ENCODE data around the gene VPS16. TPM values are rescaled to one million over a fixed set of nuclear protein-coding genes. Genes with fewer than 3 reads are reported as not detected.

VPS16 gene
- total and polyA plus RNA-seq, 2 of the 4 experiments (the other 2 are of a cell fraction): 38.7 to 48.0 TPM

GRCh38 chr20:2846698-2847097 is 6.2 kb downstream of the VPS16 start:
- 81% methylated on average over 4 of the region's 5 CpGs; no CpG with 5 or more reads in 1 of the 2 experiments for WGBS, 2 experiments (ENCODE audit: extremely low coverage in 2 of 2, insufficient read length in 1 of 2)

More at GRCh38 chr20:2846698-2847097, 6.2 kb downstream of the VPS16 start:
- no peak overlapping the region for H3K9ac ChIP-seq (ENCODE audit: low read depth, low read length)
- H3K9me1 ChIP-seq (ENCODE audit: insufficient read depth, low read length): no peaks in the 10 kb centered on the region; the same call in 1 of the 2 replicates
- ChIA-PET CTCF (no interaction called here), POLR2A (ENCODE audit: unreplicated experiment) (no interaction called here)
- no peaks in the 10 kb centered on the region for H3K9me3 ChIP-seq (ENCODE audit: control insufficient read depth, insufficient read depth, low read length)
- H2AFZ ChIP-seq (replicated peaks; ENCODE audit: low read length, poor library complexity): no peak overlapping the region
- H3K4me1 ChIP-seq (ENCODE audit: control insufficient read depth, insufficient read depth, low read length): no peaks in the 10 kb centered on the region; the same call in 1 of the 2 replicates
- no peak overlapping the region for H2AK5ac ChIP-seq (ENCODE audit: low read depth, low read length)
- H3K36me3 ChIP-seq (ENCODE audit: control insufficient read depth, insufficient read depth, low read length): peaks cover 3% of the 10 kb centered on the region; the same call in 1 of the 2 replicates
- DNase-seq (no peak), ATAC-seq (ENCODE audit: low read depth) (no peak)
- no peak overlapping the region for H3K4me2 ChIP-seq (ENCODE audit: low read depth, low read length)
- no peak overlapping the region for H4K5ac ChIP-seq (ENCODE audit: low read depth, low read length)
- dilution Hi-C loops (cut with HindIII; ENCODE audit: low sequenced_read_pairs, unreplicated experiment): no loop called here
- 0 out of 2 replicates have a peak, but pooled peaks cover under 1% of the 10 kb centered on the region for H4K20me1 ChIP-seq (ENCODE audit: insufficient read depth, low read length)
- TF ChIP-seq MXI1 (IDR thresholded peaks at IDR 0.05; ENCODE audit: borderline replicate concordance, low read depth, low read length) (no peak), CHD1 (IDR thresholded peaks at IDR 0.05; ENCODE audit: low read depth, low read length) (no peak), RAD21 (IDR thresholded peaks at IDR 0.05; ENCODE audit: low read length) (no peak), MAZ (IDR thresholded peaks at IDR 0.05; ENCODE audit: borderline replicate concordance, low read depth, low read length) (no peak), ELK1 (IDR thresholded peaks at IDR 0.05; ENCODE audit: borderline replicate concordance, low read depth, low read length) (no peak), SMC3 (IDR thresholded peaks at IDR 0.05; ENCODE audit: low read depth, low read length) (no peak)
- TF ChIP-seq, protein P1, sequence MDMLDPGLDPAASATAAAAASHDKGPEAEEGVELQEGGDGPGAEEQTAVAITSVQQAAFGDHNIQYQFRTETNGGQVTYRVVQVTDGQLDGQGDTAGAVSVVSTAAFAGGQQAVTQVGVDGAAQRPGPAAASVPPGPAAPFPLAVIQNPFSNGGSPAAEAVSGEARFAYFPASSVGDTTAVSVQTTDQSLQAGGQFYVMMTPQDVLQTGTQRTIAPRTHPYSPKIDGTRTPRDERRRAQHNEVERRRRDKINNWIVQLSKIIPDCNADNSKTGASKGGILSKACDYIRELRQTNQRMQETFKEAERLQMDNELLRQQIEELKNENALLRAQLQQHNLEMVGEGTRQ (IDR thresholded peaks at IDR 0.05; ENCODE audit: low read depth, low read length): no peak
- TF ChIP-seq, protein P2, sequence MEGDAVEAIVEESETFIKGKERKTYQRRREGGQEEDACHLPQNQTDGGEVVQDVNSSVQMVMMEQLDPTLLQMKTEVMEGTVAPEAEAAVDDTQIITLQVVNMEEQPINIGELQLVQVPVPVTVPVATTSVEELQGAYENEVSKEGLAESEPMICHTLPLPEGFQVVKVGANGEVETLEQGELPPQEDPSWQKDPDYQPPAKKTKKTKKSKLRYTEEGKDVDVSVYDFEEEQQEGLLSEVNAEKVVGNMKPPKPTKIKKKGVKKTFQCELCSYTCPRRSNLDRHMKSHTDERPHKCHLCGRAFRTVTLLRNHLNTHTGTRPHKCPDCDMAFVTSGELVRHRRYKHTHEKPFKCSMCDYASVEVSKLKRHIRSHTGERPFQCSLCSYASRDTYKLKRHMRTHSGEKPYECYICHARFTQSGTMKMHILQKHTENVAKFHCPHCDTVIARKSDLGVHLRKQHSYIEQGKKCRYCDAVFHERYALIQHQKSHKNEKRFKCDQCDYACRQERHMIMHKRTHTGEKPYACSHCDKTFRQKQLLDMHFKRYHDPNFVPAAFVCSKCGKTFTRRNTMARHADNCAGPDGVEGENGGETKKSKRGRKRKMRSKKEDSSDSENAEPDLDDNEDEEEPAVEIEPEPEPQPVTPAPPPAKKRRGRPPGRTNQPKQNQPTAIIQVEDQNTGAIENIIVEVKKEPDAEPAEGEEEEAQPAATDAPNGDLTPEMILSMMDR (conservative IDR thresholded peaks at IDR 0.05; ENCODE audit: low read depth, low read length): no peak
- H2BK15ac ChIP-seq (ENCODE audit: low read depth, low read length): no peak overlapping the region
- intact Hi-C loops (cut with micrococcal nuclease): no loop called here
- no peak overlapping the region for H2BK120ac ChIP-seq (ENCODE audit: low read depth, low read length)
- H4K91ac ChIP-seq (ENCODE audit: insufficient read depth, low read depth, low read length): no peak overlapping the region
- no TSS peak for BruUV-seq (replicated peaks)
- H3K27me3 ChIP-seq (ENCODE audit: control insufficient read depth, insufficient read depth, low read length): no peaks in the 10 kb centered on the region
- no peak overlapping the region for H3K56ac ChIP-seq (ENCODE audit: extremely low read depth, insufficient read depth, low read length)
- no peak overlapping the region for H3K4me3 ChIP-seq (ENCODE audit: insufficient read depth, low read depth, low read length)
- H2AK9ac ChIP-seq (replicated peaks; ENCODE audit: low read depth, low read length, poor library complexity): no peak overlapping the region
- no peak overlapping the region for H3K23ac ChIP-seq (ENCODE audit: low read depth, low read length)
- H3K18ac ChIP-seq (ENCODE audit: low read depth, low read length): no peak overlapping the region
- no peak overlapping the region for H2BK20ac ChIP-seq (ENCODE audit: low read depth, low read length)
- H3K14ac ChIP-seq (replicated peaks; ENCODE audit: low read depth, low read length): no peak overlapping the region
- in situ Hi-C loops (cut with MboI; ENCODE audit: low sequenced_read_pairs): loop anchor here (25.0 kb wide), 1 partner anchor 334 kb away; the partner anchor contains the start of gene ZNF343
- H2BK5ac ChIP-seq (ENCODE audit: low read depth, low read length, poor library complexity, severe bottlenecking): no peak overlapping the region
- no peak overlapping the region for H3K4ac ChIP-seq (ENCODE audit: low read depth, low read length)
- no peak overlapping the region for H3K27ac ChIP-seq (ENCODE audit: insufficient read depth, low read length)
- H4K8ac ChIP-seq (ENCODE audit: low read depth in 2 of 2, low read length in 2 of 2): no peak overlapping the region
- peaks cover 27 to 40% of the 10 kb centered on the region in 2 experiments for H3K79me1 ChIP-seq (ENCODE audit: low read depth in 1 of 2, low read length in 2 of 2)
